HPDE6-E6E7 (cell line): ENCODE results near the gene CHST4.
"Not testable (repeated sequence)": the region's sequence is repeated elsewhere in the genome, so short reads cannot be mapped to it uniquely, and the experiment has no call there.

Experiments
- DNase-seq: peaks from one replicate; pipeline ENCODE4 v3.0.0; 2011; ENCODE audit warnings: missing footprints; ENCODE audit errors: extremely low spot score

Gene CHST4

GRCh38 chr16:71524566-71525553, 1.4 kb upstream of the CHST4 start:
- no peak for DNase-seq

- no peak for DNase-seq
Observed at GRCh38 chr16:71528257-71528656, 2.0 kb downstream of the CHST4 start.

- no peak for DNase-seq
Observed at GRCh38 chr16:71528863-71529262, 2.6 kb downstream of the CHST4 start.

- no peak for DNase-seq
Observed at GRCh38 chr16:71532366-71532765, 6.1 kb downstream of the CHST4 start.

- no peak for DNase-seq
Observed at GRCh38 chr16:71536752-71537499, 10.7 kb downstream of the CHST4 start.

- DNase-seq, result peak; percentile 66
Observed at GRCh38 chr16:71537643-71538042, 11.4 kb downstream of the CHST4 start.

- DNase-seq, result no peak
Observed at GRCh38 chr16:71542377-71542776, 16.2 kb downstream of the CHST4 start.

DNA sequence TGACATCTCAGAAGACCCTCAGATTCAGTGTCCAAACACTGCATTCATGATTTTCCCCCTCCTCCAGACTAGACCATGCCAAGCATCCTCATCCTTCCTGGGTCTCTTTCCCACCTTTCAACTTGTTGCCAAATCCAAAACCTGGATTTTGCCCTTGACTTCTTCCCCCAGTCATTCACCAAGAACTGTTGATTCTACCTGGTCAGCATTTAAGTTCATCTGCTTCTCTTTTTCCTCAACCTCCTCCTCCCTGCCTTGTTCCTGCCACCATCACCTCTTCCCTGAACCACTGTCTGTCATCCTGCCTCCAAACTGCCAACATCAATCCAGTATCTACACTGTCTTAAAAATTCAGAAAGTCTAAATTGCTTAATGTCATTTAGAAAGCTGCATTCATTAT, 20.9 kb downstream of the CHST4 start:
- no peak for DNase-seq

- DNase-seq, result no peak
Observed at GRCh38 chr16:71552698-71553503, 26.7 kb downstream of the CHST4 start.

GRCh38 chr16:71555230-71555891, 29.1 kb downstream of the CHST4 start:
- no peak for DNase-seq

DNA sequence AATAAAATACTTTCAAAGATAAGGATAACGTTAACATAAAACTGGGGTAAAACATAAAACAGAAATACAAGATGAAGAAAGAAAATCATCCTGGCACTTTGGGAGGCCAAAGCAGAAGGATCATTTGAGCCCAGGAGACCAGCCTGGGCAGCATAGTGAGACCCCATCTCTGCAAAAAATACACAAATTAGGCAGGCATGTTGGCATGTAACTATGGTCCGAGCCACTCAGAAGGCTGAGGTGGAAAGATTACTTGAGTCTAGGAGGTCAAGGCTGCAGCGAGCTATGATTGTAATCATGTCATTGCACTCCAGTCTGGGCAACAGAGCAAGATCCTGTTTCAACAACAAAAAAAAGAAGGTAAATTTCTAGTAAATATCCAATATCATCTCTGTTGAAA, 31.1 kb downstream of the CHST4 start:
- no peak for DNase-seq

- no peak for DNase-seq
Observed at GRCh38 chr16:71557954-71558582, 31.8 kb downstream of the CHST4 start.

DNA sequence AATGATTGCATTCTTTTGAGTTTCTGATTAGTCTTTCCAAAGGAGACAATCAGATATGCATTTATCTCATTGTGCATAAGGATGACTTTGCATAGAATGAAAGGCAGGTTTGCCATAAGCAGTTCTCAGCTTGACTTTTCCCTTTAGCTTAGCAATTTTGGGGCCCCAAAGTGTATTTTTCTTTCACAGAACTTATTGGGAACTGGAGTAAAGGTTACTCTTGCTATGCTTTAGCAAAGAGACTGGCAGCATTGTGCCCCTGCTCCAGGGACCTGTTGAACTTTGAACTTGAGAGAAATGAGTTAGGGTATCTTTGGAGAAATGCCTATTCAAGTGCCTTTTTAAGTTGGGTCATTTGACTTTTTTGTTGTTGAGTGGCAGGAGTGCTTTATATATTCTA, 33.6 kb downstream of the CHST4 start:
- DNase-seq, result no peak

GRCh38 chr16:71561886-71562285, 35.7 kb downstream of the CHST4 start:
- DNase-seq, result not testable (repeated sequence)

DNA sequence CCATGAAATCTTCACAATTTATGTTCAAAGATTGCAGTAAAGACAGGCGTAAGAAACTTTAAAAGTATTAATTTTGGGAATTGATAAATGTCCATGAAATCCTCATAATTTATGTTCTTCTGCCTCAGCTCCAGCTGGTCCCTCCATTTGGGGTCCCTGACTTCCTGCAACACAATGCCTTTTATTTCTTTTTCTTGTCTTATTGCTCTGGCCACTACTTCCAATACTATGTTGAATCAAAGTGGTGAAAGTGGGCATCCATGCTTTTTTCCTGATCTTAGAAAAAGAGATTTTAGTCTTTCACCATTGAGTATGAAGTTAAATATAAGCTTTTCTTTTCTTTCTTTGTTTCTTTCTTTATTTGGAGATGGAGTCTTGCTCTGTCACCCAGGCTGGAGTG, 36.3 kb downstream of the CHST4 start:
- no peak for DNase-seq

GRCh38 chr16:71564335-71564967, 38.2 kb downstream of the CHST4 start:
- DNase-seq, result no peak

DNA sequence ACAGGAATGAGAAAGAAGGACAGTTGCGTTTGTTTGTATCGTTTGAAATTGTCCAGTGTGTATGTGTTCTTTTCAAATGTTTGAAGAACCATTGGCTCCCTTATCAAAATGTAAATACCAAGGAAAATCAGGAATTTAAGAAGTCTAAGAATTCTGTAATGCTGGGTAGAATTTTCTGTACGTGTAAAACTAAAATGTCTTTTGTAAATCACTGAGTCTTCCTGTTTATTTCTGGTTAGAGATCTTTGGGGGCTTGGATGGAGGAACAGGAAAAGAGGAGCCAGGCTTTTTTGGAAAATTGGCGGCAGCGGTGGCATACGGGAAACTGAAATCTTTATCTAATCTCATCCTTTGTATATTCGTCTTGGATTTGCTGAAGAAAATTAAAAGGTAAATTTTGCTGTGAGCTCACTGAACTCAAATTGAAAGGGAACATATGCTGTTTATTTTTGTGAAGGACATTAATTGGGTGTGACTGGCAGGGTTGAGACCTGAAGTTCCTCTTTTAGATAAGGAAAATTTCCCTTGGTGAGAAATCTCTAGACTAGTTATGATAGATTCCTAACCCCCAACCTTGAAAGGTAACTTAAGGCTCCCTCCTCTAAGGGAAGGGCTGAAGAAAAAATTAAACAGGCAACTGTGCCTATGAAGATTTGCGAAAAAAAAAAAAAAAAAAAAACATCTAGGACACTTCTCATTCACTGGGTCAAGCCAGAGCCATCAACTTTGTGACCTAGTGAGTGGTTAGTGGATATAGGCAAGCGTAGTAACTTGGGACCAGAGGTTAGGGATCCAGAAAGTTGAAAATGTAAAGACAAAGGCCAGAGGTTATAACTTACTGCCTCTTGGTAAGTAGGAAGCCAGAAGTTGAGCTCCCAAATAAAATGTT, 39.8 kb downstream of the CHST4 start:
- no peak for DNase-seq

GRCh38 chr16:71567931-71568330, 41.7 kb downstream of the CHST4 start:
- no peak for DNase-seq

GRCh38 chr16:71568551-71568950, 42.3 kb downstream of the CHST4 start:
- DNase-seq, result no peak
